ENCODE data around the gene CERKL. TPM values are rescaled to one million over a fixed set of nuclear protein-coding genes. Genes with fewer than 3 reads are reported as not detected.
A peak's percentile ranks its signal among the peaks of the same experiment; 100 is the strongest.

CERKL gene
- total RNA-seq, 1 experiment from 2014 or later = 0.23 TPM

DNA sequence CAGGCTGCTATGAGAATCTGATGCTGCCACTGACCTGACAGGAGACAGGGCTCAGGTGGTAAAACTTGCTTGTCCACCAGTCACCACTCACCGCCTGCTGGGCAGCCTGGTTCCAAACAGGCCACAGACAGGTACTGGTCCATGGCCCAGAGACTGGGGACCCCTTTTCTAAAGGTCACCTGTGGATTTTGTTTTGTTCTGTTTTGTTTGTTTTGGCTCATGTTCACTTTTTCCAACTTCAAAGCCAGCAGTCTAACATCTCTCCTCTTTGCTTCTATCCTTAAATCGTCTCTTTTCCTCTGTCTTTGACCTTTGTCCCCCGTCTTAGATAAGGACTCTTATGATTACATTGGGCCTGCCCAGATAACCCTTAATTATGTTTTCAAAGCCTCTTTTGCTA, 3.3 kb upstream of the CERKL start:
- POLR2A ChIA-PET = no interaction called here
- Mint-ChIP-seq H3K36me3 (ENCODE audit: insufficient read depth, unreplicated experiment) (no peaks in the 10 kb centered on the region), H3K27ac (ENCODE audit: low read depth, unreplicated experiment) (no peak overlapping the region), H3K4me1 (ENCODE audit: insufficient read depth, unreplicated experiment) (no peaks in the 10 kb centered on the region), H3K4me3 (ENCODE audit: unreplicated experiment) (no peak overlapping the region), H3K27me3 (ENCODE audit: insufficient read depth, unreplicated experiment) (no peaks in the 10 kb centered on the region), H3K9me3 (ENCODE audit: unreplicated experiment) (no peaks in the 10 kb centered on the region)
- BruUV-seq (replicated peaks) = no TSS peak
- intact Hi-C loops (cut with micrococcal nuclease) = no loop called here
- TF ChIP-seq, protein P1, sequence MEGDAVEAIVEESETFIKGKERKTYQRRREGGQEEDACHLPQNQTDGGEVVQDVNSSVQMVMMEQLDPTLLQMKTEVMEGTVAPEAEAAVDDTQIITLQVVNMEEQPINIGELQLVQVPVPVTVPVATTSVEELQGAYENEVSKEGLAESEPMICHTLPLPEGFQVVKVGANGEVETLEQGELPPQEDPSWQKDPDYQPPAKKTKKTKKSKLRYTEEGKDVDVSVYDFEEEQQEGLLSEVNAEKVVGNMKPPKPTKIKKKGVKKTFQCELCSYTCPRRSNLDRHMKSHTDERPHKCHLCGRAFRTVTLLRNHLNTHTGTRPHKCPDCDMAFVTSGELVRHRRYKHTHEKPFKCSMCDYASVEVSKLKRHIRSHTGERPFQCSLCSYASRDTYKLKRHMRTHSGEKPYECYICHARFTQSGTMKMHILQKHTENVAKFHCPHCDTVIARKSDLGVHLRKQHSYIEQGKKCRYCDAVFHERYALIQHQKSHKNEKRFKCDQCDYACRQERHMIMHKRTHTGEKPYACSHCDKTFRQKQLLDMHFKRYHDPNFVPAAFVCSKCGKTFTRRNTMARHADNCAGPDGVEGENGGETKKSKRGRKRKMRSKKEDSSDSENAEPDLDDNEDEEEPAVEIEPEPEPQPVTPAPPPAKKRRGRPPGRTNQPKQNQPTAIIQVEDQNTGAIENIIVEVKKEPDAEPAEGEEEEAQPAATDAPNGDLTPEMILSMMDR (IDR thresholded peaks at IDR 0.05; ENCODE audit: unreplicated experiment) = no peak
- CTCF ChIA-PET = no interaction called here
- DNase-seq (ENCODE audit: unreplicated experiment) = no peak

GRCh38 chr2:181658444-181658843, 1.5 kb upstream of the CERKL start:
- POLR2A ChIA-PET = interaction anchor here (1.1 kb wide), 1 partner anchor 430 kb away, joined by 3 read pairs; no protein-coding TSS in a partner anchor
- CTCF ChIA-PET = interaction anchor here (0.5 to 1.1 kb wide), 3 partner anchors 11 to 80 kb away, joined by 3 read pairs; no protein-coding TSS in a partner anchor
- no peak overlapping the region for H3K4me3 Mint-ChIP-seq (ENCODE audit: unreplicated experiment)
- TF ChIP-seq, protein P1 (IDR thresholded peaks at IDR 0.05; ENCODE audit: unreplicated experiment) = no peak
- no TSS peak for BruUV-seq (replicated peaks)
- no peak for DNase-seq (ENCODE audit: unreplicated experiment)
- no peaks in the 10 kb centered on the region for H3K4me1 Mint-ChIP-seq (ENCODE audit: insufficient read depth, unreplicated experiment)
- H3K27ac Mint-ChIP-seq (ENCODE audit: low read depth, unreplicated experiment) = no peak overlapping the region
- intact Hi-C loops (cut with micrococcal nuclease) = no loop called here
- H3K36me3 Mint-ChIP-seq (ENCODE audit: insufficient read depth, unreplicated experiment) = no peaks in the 10 kb centered on the region
- H3K9me3 Mint-ChIP-seq (ENCODE audit: unreplicated experiment) = no peaks in the 10 kb centered on the region
- no peaks in the 10 kb centered on the region for H3K27me3 Mint-ChIP-seq (ENCODE audit: insufficient read depth, unreplicated experiment)

DNA sequence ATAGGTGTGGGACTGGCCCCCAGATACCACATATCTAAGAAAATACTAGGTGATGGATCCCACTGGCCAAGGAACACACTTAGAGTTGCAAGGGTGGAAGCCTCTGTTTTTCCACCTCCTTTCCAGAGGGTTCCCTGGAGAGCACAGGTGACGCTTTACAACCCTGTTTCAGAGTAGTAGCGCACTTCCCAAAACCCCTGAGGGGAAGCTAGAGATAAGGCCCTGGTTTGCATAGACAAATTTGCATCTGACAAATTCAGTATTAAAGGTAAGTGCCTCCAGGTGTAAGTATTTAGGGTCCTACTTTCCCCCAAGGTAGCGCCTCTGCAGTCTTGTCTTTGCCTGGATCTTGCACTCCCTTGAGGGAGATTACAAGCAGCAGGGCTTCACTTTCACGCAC, 474 bp upstream of the CERKL start:
- TF ChIP-seq, protein P1 (IDR thresholded peaks at IDR 0.05; ENCODE audit: unreplicated experiment) = no peak
- ChIA-PET POLR2A (interaction anchor here (0.5 to 0.7 kb wide), 2 partner anchors 13 to 1147 kb away, joined by 3 to 4 read pairs; no protein-coding TSS in a partner anchor), CTCF (interaction anchor here (0.6 to 0.9 kb wide), 2 partner anchors 85 to 163 kb away, joined by 3 to 4 read pairs; no protein-coding TSS in a partner anchor)
- H3K36me3 Mint-ChIP-seq (ENCODE audit: insufficient read depth, unreplicated experiment) = no peaks in the 10 kb centered on the region
- H3K4me3 Mint-ChIP-seq (ENCODE audit: unreplicated experiment) = peak overlapping the region; percentile 66
- no peaks in the 10 kb centered on the region for H3K27me3 Mint-ChIP-seq (ENCODE audit: insufficient read depth, unreplicated experiment)
- BruUV-seq (replicated peaks) = no TSS peak
- H3K9me3 Mint-ChIP-seq (ENCODE audit: unreplicated experiment) = no peaks in the 10 kb centered on the region
- no peak overlapping the region for H3K27ac Mint-ChIP-seq (ENCODE audit: low read depth, unreplicated experiment)
- no peak for DNase-seq (ENCODE audit: unreplicated experiment)
- intact Hi-C loops (cut with micrococcal nuclease) = no loop called here
- H3K4me1 Mint-ChIP-seq (ENCODE audit: insufficient read depth, unreplicated experiment) = no peaks in the 10 kb centered on the region

GRCh38 chr2:181655519-181655918, 1.4 kb downstream of the CERKL start:
- TF ChIP-seq, protein P1 (IDR thresholded peaks at IDR 0.05; ENCODE audit: unreplicated experiment) = no peak
- Mint-ChIP-seq H3K36me3 (ENCODE audit: insufficient read depth, unreplicated experiment) (no peaks in the 10 kb centered on the region), H3K4me1 (ENCODE audit: insufficient read depth, unreplicated experiment) (no peaks in the 10 kb centered on the region), H3K27me3 (ENCODE audit: insufficient read depth, unreplicated experiment) (no peaks in the 10 kb centered on the region), H3K27ac (ENCODE audit: low read depth, unreplicated experiment) (no peak overlapping the region), H3K4me3 (ENCODE audit: unreplicated experiment) (no peak overlapping the region), H3K9me3 (ENCODE audit: unreplicated experiment) (no peaks in the 10 kb centered on the region)
- intact Hi-C loops (cut with micrococcal nuclease) = no loop called here
- DNase-seq (ENCODE audit: unreplicated experiment) = no peak
- POLR2A ChIA-PET = interaction anchor here (0.9 kb wide), 1 partner anchor 8 kb away, joined by 3 read pairs; no protein-coding TSS in a partner anchor
- no TSS peak for BruUV-seq (replicated peaks)
- CTCF ChIA-PET = interaction anchor here (0.6 to 0.8 kb wide), 2 partner anchors 11 to 18 kb away, joined by 3 read pairs; no protein-coding TSS in a partner anchor
